HEK293 (cell line): ENCODE measurements around the gene PRKG1.

Experiments
- CTCF ChIP-seq: fragments of 450-650 bp; formaldehyde crosslinking; IDR thresholded peaks from 2 replicates; pipeline ENCODE4 v1.5.1; 2016; ENCODE audit warnings: missing biosample characterization, missing genetic modification characterization
- REST ChIP-seq: fragments of 450-650 bp; formaldehyde crosslinking; IDR thresholded peaks from 2 replicates; pipeline ENCODE4 v1.5.1; 2016; ENCODE audit warnings: missing biosample characterization, missing genetic modification characterization
- TCF7L2 ChIP-seq: IDR thresholded peaks from 2 replicates; pipeline ENCODE4 v1.6.1; 2011; ENCODE audit warnings: low read depth, mild to moderate bottlenecking, inconsistent platforms, low read length, moderate library complexity, borderline replicate concordance
- TRIM28 ChIP-seq: IDR thresholded peaks from 2 replicates; pipeline ENCODE4 v1.6.1; 2011; ENCODE audit warnings: low read length, control low read depth, borderline replicate concordance
- ZNF10 ChIP-seq: fragments of 450-650 bp; formaldehyde crosslinking; IDR thresholded peaks from 2 replicates; pipeline ENCODE4 v1.5.1; 2017; ENCODE audit warnings: missing biosample characterization, missing genetic modification characterization
- ZNF138 ChIP-seq: fragments of 450-650 bp; formaldehyde crosslinking; IDR thresholded peaks from 2 replicates; pipeline ENCODE4 v1.5.1; 2016; ENCODE audit warnings: missing biosample characterization, missing genetic modification characterization, borderline replicate concordance
- ZNF211 ChIP-seq: fragments of 450-650 bp; formaldehyde crosslinking; IDR thresholded peaks from 2 replicates; pipeline ENCODE4 v1.5.1; 2016; ENCODE audit warnings: low read depth, missing biosample characterization, missing genetic modification characterization
- ZNF24 ChIP-seq: fragments of 450-650 bp; formaldehyde crosslinking; IDR thresholded peaks from 2 replicates; pipeline ENCODE4 v1.5.1; 2016; ENCODE audit warnings: missing biosample characterization, missing genetic modification characterization
- ZNF660 ChIP-seq: fragments of 450-650 bp; IDR thresholded peaks from 2 replicates; pipeline ENCODE4 v1.5.1; 2018; ENCODE audit warnings: missing biosample characterization, mild to moderate bottlenecking, missing genetic modification characterization
- ZSCAN18 ChIP-seq: fragments of 450-650 bp; formaldehyde crosslinking; IDR thresholded peaks from 2 replicates; pipeline ENCODE4 v1.5.1; 2016; ENCODE audit warnings: missing biosample characterization, missing genetic modification characterization

- no peak for TF ChIP-seq TRIM28
- no peak for TF ChIP-seq TCF7L2
- no peak for TF ChIP-seq CTCF (tag by site-specific recombination)
- no peak for TF ChIP-seq ZSCAN18 (tag by site-specific recombination)
- TF ChIP-seq REST (tag by site-specific recombination), result no peak
- TF ChIP-seq ZNF10 (tag by site-specific recombination), result no peak
- no peak for TF ChIP-seq ZNF211 (tag by site-specific recombination)
- TF ChIP-seq ZNF660, result no peak
- TF ChIP-seq ZNF24, result no peak
- no peak for TF ChIP-seq ZNF138 (tag by site-specific recombination)
These were observed 433.9 kb downstream of the PRKG1 start for GRCh38 chr10:51508156-51508555.
